ENCODE measurements around the gene ZNF648. TPM values are rescaled to one million over a fixed set of nuclear protein-coding genes. Genes with fewer than 3 reads are reported as not detected.

ZNF648 gene
- polyA plus RNA-seq, 2 of the 4 experiments (the other 2 are of a cell fraction) = not detected

- POLR2A ChIA-PET = no interaction called here
- Histone ChIP-seq H3K4me2 (no peak overlapping the region), H3K4me1 (no peaks in the 10 kb centered on the region), H3K9me3 (peaks cover 4% of the 10 kb centered on the region; the same call in 1 of the 3 replicates), H3K4me3 (no peak overlapping the region), H3K27ac (no peak overlapping the region)
- DNase-seq (ENCODE audit: low read depth in 1 of 2, low spot score in 1 of 2) = no peak
- no peak for ATAC-seq
- WGBS (ENCODE audit: missing lambda C conversion rate) = 43% methylated on average over 8 of the region's 8 CpGs
- no peak for FAIRE-seq
- CTCF ChIA-PET = interaction anchor here (1.0 kb wide), 1 partner anchor 16 kb away, joined by 3 read pairs; no protein-coding TSS in a partner anchor
- TF ChIP-seq JUNB (IDR thresholded peaks at IDR 0.05) (no peak), JUN (IDR thresholded peaks at IDR 0.05) (no peak), ZC3H11A (IDR thresholded peaks at IDR 0.05) (no peak), MAX (IDR thresholded peaks at IDR 0.05) (no peak), HOXA7 (CRISPR knock-in tag; IDR thresholded peaks at IDR 0.05) (no peak), CEBPB (IDR thresholded peaks at IDR 0.05) (no peak), ZFP36 (IDR thresholded peaks at IDR 0.05; ENCODE audit: borderline replicate concordance, partially characterized antibody) (no peak), BCL3 (IDR thresholded peaks at IDR 0.05) (no peak), FOSB (CRISPR knock-in tag; IDR thresholded peaks at IDR 0.05) (no peak), RARB (CRISPR knock-in tag; IDR thresholded peaks at IDR 0.05) (no peak), RFX5 (IDR thresholded peaks at IDR 0.05) (no peak), HOXB13 (CRISPR knock-in tag; IDR thresholded peaks at IDR 0.05; ENCODE audit: low read depth) (no peak), BHLHE40 (IDR thresholded peaks at IDR 0.05; ENCODE audit: low read depth, low read length) (no peak)
Measured at GRCh38 chr1:182101415-182102042, 40.0 kb upstream of the ZNF648 start.

DNA sequence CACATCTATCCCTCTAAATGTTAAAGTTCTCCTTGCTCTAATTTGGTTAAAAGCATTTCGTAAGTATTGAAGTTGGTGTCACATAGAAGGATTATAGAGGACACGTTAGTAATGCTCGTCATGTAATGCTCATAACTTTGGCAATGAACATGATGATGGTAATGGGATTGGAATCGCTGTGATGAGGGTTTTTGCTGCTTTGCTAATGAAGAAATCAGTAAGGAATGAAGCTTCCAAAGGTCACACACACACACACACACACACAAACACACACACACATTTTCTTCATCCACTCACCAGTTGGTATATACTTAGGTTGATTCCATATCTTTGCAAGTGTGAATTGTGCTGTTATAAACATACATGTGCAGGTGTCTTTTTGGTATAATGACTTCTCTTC, 36.8 kb upstream of the ZNF648 start:
- H3K4me2 ChIP-seq = no peak overlapping the region
- H3K9me3 ChIP-seq = peaks cover 4% of the 10 kb centered on the region; the same call in 1 of the 3 replicates
- CTCF ChIA-PET = interaction anchor here (0.7 kb wide), 1 partner anchor 19 kb away, joined by 3 read pairs; no protein-coding TSS in a partner anchor
- 26% methylated on average over 4 of the region's 4 CpGs for WGBS (ENCODE audit: missing lambda C conversion rate)
- FAIRE-seq = no peak
- no peak for ATAC-seq
- no peak overlapping the region for H3K4me3 ChIP-seq
- H3K27ac ChIP-seq = no peak overlapping the region
- no peaks in the 10 kb centered on the region for H3K4me1 ChIP-seq
- DNase-seq (ENCODE audit: low read depth in 1 of 2, low spot score in 1 of 2) = no peak
- no peak for TF ChIP-seq RNF2 (IDR thresholded peaks at IDR 0.05; ENCODE audit: borderline replicate concordance, low read depth)
- TF ChIP-seq MAZ (IDR thresholded peaks at IDR 0.05; ENCODE audit: borderline replicate concordance, low read depth, low read length) = no peak
- TF ChIP-seq POLR2AphosphoS2 (conservative IDR thresholded peaks at IDR 0.05; ENCODE audit: low read length) = no peak
- TF ChIP-seq ZNF302 (CRISPR knock-in tag; IDR thresholded peaks at IDR 0.05) = no peak
- TF ChIP-seq HEYL (CRISPR knock-in tag; IDR thresholded peaks at IDR 0.05) = no peak
- no peak for TF ChIP-seq ZSCAN20 (CRISPR knock-in tag; IDR thresholded peaks at IDR 0.05)
- TF ChIP-seq, protein P1, sequence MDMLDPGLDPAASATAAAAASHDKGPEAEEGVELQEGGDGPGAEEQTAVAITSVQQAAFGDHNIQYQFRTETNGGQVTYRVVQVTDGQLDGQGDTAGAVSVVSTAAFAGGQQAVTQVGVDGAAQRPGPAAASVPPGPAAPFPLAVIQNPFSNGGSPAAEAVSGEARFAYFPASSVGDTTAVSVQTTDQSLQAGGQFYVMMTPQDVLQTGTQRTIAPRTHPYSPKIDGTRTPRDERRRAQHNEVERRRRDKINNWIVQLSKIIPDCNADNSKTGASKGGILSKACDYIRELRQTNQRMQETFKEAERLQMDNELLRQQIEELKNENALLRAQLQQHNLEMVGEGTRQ (IDR thresholded peaks at IDR 0.05) = no peak
- no peak for TF ChIP-seq HOXA7 (CRISPR knock-in tag; IDR thresholded peaks at IDR 0.05)
- no peak for TF ChIP-seq EHF (CRISPR knock-in tag; IDR thresholded peaks at IDR 0.05)
- TF ChIP-seq, protein P2, sequence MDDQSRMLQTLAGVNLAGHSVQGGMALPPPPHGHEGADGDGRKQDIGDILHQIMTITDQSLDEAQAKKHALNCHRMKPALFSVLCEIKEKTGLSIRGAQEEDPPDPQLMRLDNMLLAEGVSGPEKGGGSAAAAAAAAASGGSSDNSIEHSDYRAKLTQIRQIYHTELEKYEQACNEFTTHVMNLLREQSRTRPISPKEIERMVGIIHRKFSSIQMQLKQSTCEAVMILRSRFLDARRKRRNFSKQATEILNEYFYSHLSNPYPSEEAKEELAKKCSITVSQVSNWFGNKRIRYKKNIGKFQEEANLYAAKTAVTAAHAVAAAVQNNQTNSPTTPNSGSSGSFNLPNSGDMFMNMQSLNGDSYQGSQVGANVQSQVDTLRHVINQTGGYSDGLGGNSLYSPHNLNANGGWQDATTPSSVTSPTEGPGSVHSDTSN (IDR thresholded peaks at IDR 0.05) = no peak
- TF ChIP-seq NPAS2 (CRISPR knock-in tag; IDR thresholded peaks at IDR 0.05; ENCODE audit: borderline replicate concordance) = no peak
- TF ChIP-seq, protein P3, sequence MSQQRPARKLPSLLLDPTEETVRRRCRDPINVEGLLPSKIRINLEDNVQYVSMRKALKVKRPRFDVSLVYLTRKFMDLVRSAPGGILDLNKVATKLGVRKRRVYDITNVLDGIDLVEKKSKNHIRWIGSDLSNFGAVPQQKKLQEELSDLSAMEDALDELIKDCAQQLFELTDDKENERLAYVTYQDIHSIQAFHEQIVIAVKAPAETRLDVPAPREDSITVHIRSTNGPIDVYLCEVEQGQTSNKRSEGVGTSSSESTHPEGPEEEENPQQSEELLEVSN (IDR thresholded peaks at IDR 0.05; ENCODE audit: borderline replicate concordance, low read depth) = no peak
- no peak for TF ChIP-seq BCL3 (IDR thresholded peaks at IDR 0.05)
- TF ChIP-seq NR3C1 (IDR thresholded peaks at IDR 0.05) = no peak
- no peak for TF ChIP-seq HMGXB4 (CRISPR knock-in tag; IDR thresholded peaks at IDR 0.05; ENCODE audit: borderline replicate concordance)
- no peak for TF ChIP-seq CBX8 (IDR thresholded peaks at IDR 0.05)
- no peak for TF ChIP-seq EP300 (IDR thresholded peaks at IDR 0.05)
- TF ChIP-seq EHMT2 (IDR thresholded peaks at IDR 0.05; ENCODE audit: low read depth) = no peak
- TF ChIP-seq, protein P4, sequence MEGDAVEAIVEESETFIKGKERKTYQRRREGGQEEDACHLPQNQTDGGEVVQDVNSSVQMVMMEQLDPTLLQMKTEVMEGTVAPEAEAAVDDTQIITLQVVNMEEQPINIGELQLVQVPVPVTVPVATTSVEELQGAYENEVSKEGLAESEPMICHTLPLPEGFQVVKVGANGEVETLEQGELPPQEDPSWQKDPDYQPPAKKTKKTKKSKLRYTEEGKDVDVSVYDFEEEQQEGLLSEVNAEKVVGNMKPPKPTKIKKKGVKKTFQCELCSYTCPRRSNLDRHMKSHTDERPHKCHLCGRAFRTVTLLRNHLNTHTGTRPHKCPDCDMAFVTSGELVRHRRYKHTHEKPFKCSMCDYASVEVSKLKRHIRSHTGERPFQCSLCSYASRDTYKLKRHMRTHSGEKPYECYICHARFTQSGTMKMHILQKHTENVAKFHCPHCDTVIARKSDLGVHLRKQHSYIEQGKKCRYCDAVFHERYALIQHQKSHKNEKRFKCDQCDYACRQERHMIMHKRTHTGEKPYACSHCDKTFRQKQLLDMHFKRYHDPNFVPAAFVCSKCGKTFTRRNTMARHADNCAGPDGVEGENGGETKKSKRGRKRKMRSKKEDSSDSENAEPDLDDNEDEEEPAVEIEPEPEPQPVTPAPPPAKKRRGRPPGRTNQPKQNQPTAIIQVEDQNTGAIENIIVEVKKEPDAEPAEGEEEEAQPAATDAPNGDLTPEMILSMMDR (IDR thresholded peaks at IDR 0.05) = no peak
- POLR2A ChIA-PET = no interaction called here
